ENCODE data around the gene NUP54.

GRCh38 chr4:76175336-76175735, 27.1 kb upstream of the NUP54 start:
- TF ChIP-seq, protein P1, sequence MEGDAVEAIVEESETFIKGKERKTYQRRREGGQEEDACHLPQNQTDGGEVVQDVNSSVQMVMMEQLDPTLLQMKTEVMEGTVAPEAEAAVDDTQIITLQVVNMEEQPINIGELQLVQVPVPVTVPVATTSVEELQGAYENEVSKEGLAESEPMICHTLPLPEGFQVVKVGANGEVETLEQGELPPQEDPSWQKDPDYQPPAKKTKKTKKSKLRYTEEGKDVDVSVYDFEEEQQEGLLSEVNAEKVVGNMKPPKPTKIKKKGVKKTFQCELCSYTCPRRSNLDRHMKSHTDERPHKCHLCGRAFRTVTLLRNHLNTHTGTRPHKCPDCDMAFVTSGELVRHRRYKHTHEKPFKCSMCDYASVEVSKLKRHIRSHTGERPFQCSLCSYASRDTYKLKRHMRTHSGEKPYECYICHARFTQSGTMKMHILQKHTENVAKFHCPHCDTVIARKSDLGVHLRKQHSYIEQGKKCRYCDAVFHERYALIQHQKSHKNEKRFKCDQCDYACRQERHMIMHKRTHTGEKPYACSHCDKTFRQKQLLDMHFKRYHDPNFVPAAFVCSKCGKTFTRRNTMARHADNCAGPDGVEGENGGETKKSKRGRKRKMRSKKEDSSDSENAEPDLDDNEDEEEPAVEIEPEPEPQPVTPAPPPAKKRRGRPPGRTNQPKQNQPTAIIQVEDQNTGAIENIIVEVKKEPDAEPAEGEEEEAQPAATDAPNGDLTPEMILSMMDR (IDR thresholded peaks at IDR 0.05) = no peak
- TF ChIP-seq POLR2A (IDR thresholded peaks at IDR 0.05) = no peak
